NB4 (cell line): ENCODE data around the gene CRYBB1.

Experiments used
- POLR2A ChIP-seq: IDR thresholded peaks from 2 replicates; pipeline ENCODE4 v1.6.1; 2011; ENCODE audit warnings: mild to moderate bottlenecking; ENCODE audit not compliant: insufficient read length; ENCODE audit errors: extremely low read depth
- TF ChIP-seq, protein P1 (sequence below): IDR thresholded peaks from one replicate; pipeline ENCODE4 v1.5.1; 2012; ENCODE audit warnings: low read depth, low read length

DNA sequence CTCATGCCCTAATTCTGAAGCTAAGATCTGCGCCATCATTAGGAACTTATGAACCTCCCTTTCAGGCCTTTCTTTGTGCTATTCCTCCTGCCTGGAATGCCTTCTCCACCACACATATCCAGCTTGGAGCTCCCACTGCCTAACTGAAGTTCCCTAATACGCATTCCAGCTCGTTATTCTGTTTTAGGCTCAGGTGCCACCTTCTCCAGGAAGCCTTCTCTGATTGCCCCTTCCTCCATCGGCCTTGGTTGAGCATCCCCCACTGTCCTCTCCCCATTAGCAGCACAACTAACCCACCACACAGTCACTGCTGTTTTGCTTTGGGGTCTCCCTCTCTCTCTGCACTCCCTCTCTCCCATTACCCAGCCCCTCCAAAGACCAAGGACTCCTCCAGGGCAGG is 5.2 kb downstream of the CRYBB1 start:
- TF ChIP-seq, protein P1, sequence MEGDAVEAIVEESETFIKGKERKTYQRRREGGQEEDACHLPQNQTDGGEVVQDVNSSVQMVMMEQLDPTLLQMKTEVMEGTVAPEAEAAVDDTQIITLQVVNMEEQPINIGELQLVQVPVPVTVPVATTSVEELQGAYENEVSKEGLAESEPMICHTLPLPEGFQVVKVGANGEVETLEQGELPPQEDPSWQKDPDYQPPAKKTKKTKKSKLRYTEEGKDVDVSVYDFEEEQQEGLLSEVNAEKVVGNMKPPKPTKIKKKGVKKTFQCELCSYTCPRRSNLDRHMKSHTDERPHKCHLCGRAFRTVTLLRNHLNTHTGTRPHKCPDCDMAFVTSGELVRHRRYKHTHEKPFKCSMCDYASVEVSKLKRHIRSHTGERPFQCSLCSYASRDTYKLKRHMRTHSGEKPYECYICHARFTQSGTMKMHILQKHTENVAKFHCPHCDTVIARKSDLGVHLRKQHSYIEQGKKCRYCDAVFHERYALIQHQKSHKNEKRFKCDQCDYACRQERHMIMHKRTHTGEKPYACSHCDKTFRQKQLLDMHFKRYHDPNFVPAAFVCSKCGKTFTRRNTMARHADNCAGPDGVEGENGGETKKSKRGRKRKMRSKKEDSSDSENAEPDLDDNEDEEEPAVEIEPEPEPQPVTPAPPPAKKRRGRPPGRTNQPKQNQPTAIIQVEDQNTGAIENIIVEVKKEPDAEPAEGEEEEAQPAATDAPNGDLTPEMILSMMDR: no peak
- no peak for TF ChIP-seq POLR2A
